Erythroblast (primary cell): ENCODE measurements around the gene PSMB1.

Source experiments
- GATA1 ChIP-seq: IDR thresholded peaks from 2 replicates; pipeline ENCODE4 v1.6.1; 2011; ENCODE audit warnings: low read depth, mild to moderate bottlenecking, control low read depth, low read length, moderate library complexity
- POLR2A ChIP-seq: IDR thresholded peaks from 2 replicates; pipeline ENCODE4 v1.6.1; 2011; ENCODE audit warnings: mild to moderate bottlenecking, low read length

- no peak for TF ChIP-seq POLR2A
- no peak for TF ChIP-seq GATA1
These were observed 19.3 kb downstream of the PSMB1 start for GRCh38 chr6:170533792-170534191.
